Posterior cingulate gyrus (tissue), 11 donors: Measurements from ENCODE around the gene DCXR.

Experiments used
- DNase-seq, 10 donors: peaks; one replicate each; pipeline versions ENCODE4 v3.0.0 to v3.0.0-alpha.2; 2020 to 2021; ENCODE audit warnings: mixed read lengths in 3 of 10
- intact Hi-C: fragments of 100-400 bp; cut with DNase I; formaldehyde crosslinking; loops from one replicate; pipeline ENCODE4 v1.15.1; 2023

The DCXR gene

DNA sequence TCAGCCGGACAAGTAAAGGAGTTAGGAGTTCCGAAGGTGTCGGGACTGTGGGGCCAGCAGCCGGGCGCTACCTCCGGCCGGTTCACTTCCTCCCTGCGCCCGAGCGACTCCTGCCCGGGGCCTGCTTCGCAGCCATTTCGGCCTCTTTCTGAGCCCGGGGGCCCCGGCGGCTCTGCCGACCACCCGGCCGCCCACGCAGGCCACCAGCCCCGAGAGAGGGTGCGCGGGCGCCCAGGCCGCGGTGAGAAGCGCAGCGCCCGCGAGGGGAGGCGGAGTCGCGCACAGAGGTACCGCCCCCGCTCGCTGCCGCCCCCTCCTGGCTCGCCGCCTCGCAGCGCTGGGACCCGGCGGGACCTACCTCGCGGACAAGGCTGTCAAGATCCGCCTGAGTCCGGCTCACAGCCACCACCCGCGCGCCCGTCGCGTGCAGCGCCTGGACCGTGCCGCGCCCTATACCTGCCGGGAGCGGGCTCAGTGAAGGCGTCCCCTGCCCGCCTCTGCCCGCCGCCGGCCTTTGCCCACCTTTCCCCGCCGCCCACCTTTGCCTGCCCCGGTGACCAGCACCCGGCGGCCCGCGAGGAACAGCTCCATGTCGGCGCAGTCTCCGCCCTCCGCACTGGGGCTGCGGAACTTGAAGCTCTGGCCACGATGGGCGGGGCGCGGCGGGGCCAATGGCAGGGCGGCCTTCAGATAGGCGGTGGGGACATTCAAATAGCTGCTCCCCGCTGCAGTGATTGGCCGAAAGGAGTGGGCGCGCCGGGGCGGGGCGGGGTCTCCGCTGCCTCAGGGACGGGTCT lies at the start of gene DCXR:
Gene DCXR (minus strand): TSS at position 606 of the 797 bp plus-strand sequence. CDS start 15 bp downstream, at position 591.
- DNase-seq, result peak; percentile 95 to 100 (median 98)
- intact Hi-C loops, result no loop called here

DNA sequence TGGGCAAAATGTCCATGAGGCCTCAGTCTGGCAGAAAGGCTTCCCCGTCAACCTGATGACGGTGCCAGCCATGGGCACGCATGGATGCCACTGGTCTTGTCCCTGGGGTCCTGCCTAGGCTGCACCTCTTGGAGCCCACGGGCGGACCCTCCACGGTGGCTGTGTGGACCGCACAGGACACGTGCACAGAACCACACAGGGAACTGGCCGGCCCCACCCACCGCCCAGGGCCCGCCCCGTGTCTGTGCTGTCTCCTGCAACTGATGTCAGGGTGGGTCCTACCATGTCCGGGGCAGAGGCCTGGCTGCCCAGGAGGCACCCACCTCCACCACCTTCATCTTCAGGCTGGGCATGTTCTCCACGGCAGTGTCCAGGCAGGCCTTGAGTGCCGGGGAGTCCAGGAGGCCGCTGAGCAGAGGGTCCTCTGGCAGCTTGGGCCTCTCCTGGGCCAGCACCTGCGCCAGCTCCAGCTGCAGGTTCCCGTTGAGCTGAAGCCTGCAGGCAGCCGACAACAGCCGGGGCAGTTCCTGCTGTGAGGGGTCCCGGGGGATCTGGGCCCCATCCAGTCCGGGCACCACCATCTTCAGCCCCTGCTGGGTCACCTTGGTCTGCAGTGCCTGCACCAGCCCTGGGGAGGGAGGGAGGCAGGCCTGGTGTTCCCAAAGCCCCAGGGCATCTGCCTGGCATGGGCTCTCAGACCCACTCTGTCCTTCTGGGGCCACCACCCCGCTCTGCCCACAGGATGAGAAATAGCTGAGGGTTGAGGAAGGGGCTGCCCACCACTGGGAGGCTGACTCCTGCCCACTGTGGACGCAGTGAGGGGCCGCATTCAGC lies 48.7 kb upstream of the DCXR start:
- no peak for DNase-seq
- intact Hi-C loops, result no loop called here

DNA sequence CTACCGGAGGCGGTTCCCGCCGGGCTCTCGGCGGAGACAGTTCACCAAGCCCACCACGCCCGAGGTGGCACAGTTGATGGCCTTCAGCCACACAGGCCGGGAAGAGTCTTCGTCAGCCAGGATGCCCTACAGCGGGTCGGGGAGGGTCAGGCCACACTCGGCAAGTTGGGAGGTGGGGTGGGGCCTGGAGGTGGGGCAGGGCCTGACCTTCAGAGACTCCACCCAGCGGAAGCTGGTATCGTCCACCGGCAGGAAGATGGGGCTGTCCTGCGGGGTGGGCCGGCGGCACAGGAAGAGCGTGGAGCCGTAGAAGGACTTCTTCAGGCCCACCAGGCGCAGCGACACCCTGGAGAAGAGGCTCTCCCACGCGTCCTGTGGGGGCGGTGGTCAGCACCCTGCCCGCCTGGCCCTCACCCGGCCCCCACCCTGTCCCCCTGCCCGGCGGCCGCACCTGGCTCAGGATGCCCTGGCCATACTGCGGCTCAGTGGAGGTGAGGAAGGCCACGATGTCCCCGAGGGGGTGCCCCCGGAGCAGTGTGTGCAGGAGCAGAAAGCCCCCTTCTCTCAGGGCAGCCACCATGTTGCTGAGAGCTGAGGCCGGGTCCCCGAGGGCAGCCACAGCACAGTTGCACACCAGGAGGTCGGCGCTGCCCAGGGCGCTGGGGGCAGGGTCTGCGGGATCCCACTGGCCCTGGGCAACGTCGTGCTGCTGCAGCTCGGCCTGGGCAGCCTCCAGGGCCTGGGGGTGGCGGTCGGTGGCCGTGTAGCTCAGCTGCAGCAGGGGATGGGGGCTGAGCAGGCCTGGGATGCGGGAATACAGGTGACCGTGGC lies 47.7 kb upstream of the DCXR start:
- intact Hi-C loops, result no loop called here

GRCh38 chr17:82084373-82085030 lies 47.0 kb upstream of the DCXR start:
- no peak for DNase-seq
- intact Hi-C loops, result no loop called here

More for the DNA sequence above, 47.7 kb upstream of the DCXR start:
- no peak for DNase-seq

- DNase-seq, result no peak
- intact Hi-C loops, result no loop called here
Measured at GRCh38 chr17:82083533-82084359, 46.2 kb upstream of the DCXR start.

DNA sequence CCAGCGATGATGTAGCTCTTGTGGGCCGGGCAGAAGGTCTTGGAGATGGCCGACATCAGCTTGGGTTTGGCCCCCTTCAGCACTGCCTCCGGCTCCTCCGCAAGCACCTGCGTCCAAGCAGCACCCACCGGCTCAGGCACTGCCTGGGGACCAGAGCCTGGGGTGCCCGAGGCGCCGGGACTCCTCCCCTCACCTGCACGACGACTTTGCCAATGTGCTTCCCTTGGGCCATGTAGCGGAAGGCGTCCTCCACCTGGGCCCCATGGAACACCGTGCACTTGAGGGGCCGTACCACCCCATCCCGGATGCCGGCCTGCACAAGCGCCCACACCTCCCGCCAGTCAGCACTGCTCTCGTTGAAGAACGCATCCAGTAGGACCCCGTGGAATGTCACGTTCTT lies 45.5 kb upstream of the DCXR start:
- DNase-seq, result no peak
- intact Hi-C loops, result no loop called here

DNA sequence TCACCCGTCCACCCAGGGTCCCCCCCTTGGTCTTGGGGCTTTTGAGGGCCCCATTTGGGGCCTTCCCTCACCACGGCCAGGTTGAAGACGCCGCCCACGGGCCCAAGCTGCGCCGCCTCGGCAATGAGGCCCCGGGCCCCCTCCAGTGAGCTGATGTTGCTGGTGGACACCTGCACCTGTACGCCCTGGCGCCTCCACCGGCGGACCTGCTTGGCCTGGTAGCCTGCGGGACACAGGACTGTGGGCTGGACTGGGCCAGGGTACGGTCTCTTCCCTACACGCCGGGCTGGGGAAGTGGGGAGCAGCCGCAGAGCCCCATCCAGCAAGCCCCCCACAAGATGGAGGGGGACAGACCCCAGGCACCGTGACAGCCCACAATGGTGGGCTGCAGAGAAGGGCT lies 45.0 kb upstream of the DCXR start:
- DNase-seq, result no peak
- intact Hi-C loops, result no loop called here

DNA sequence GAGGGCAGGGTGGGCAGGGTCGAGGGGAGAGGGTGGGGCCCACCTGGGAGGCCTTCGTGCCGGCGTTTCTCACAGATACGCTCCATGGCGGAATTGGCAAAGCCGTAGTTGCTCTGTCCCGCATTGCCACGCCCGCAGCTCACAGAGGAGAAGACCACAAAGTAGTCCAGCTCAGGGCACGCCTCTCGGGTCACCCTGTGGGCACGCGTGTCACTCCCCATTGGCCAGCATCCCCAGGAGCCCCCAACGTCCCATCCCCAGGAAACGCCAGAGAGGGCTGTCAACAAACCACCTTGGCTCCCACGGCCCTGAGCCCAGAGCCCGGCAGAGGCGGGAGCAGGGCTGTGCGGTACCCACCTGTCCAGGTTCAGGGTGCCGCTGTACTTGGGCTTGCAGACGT lies 44.5 kb upstream of the DCXR start:
- intact Hi-C loops, result no loop called here
- DNase-seq, result no peak

DNA sequence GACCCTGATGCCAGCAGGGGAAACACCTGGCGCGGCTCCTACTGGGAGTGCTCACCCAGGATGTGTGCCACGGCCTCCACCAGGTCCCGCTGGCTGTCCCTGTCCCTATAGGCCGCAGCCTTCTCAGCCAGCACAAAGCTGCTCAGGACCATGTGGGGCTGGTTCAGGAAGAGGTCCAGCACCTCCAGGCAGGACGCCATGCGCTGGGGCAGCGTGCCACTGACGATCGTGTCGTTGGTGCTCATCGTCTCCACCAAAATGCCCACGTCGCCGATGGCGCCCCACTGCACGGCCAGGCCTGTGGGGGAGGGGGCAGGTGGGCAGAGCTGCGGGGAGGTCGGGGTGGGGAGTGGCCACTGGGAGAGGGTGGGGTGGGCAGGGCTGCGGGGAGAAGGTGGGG lies 44.0 kb upstream of the DCXR start:
- intact Hi-C loops, result no loop called here
- DNase-seq, result no peak

- no peak for DNase-seq
- intact Hi-C loops, result no loop called here
Measured at GRCh38 chr17:82080789-82081464, 43.4 kb upstream of the DCXR start.

GRCh38 chr17:82080048-82080788 lies 42.7 kb upstream of the DCXR start:
- intact Hi-C loops, result no loop called here
- DNase-seq, result no peak

GRCh38 chr17:82079001-82079677 lies 41.6 kb upstream of the DCXR start:
- no peak for DNase-seq
- intact Hi-C loops, result no loop called here

DNA sequence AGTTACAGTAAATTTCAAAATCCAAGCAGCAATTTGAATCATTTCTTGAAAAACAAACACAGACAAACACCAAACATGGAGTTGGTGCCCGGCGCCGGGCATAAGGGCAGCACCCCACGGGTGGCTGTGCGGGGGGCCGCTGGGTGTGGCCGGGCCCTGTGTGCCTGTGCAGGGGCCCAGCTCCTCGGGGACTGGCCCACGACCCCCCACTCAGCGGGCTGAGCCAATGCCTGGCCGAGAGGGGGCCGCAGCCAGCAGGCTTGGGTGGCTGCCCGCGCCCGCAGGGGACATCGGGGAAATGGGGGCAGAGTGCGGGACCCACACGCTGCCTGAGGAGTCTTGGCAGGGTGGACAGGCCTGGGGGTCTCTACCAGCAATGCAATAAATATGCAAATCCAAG lies 40.9 kb upstream of the DCXR start:
- intact Hi-C loops, result no loop called here
- no peak for DNase-seq

GRCh38 chr17:82077617-82078358 lies 40.3 kb upstream of the DCXR start:
- DNase-seq, result peak in 6 of 10 donors; percentile 28 to 94 (median 58)
- intact Hi-C loops, result no loop called here

GRCh38 chr17:82076785-82077591 lies 39.5 kb upstream of the DCXR start:
- intact Hi-C loops, result no loop called here
- DNase-seq, result no peak
